NCI-H2196 treated with DMSO at 0.1 percent for 48 hours (cell line): ENCODE measurements around the gene KRTAP5-5.
"Not testable (repeated sequence)": the region's sequence is repeated elsewhere in the genome, so short reads cannot be mapped to it uniquely, and the experiment has no call there.

Experiments used
- DNase-seq: peaks from one replicate; lab custom pipeline; 2025; ENCODE audit not compliant: unreplicated experiment; lab: John Stamatoyannopoulos, UW

The KRTAP5-5 gene, protein sequence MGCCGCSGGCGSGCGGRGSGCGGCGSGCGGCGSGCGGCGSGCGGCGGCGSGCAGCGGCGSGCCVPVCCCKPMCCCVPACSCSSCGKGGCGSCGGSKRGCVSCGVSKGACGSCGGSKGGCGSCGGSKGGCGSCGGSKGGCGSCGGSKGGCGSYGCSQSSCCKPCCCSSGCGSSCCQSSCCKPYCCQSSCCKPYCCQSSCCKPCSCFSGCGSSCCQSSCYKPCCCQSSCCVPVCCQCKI

DNA sequence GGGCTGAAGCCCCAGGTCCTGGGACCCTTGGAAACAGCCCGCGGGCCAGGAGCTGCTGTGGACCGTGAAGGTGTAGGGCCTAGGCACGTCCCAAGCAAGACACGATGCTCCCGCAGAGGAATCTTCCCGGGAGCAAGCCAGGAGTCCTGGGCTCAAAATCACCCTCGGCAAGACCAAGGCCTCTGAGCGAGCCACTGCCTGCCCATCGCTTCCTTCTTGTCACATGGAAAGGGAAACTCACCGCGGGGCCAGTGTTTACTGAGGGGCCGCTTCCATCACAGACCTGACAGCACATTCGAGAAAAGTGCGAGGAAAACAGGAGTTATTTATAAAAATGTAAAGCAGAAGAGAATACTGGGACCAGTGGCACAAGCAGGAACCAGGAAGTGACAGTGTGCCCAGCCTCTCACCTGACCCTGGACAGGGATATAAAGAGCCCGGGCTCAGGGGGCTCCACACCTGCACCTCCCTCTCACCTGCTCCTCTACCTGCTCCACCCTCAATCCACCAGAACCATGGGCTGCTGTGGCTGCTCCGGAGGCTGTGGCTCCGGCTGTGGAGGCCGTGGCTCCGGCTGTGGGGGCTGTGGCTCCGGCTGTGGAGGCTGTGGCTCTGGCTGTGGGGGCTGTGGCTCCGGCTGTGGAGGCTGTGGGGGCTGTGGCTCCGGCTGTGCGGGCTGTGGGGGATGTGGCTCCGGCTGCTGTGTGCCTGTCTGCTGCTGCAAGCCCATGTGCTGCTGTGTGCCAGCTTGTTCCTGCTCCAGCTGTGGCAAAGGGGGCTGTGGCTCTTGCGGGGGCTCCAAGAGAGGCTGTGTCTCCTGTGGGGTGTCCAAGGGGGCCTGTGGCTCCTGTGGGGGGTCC is at the start of gene KRTAP5-5:
Gene KRTAP5-5, plus strand, starts transcription at position 450 of the 860 bp plus-strand sequence. Its CDS starts 66 bp downstream, at position 516.
- DNase-seq: no peak

DNA sequence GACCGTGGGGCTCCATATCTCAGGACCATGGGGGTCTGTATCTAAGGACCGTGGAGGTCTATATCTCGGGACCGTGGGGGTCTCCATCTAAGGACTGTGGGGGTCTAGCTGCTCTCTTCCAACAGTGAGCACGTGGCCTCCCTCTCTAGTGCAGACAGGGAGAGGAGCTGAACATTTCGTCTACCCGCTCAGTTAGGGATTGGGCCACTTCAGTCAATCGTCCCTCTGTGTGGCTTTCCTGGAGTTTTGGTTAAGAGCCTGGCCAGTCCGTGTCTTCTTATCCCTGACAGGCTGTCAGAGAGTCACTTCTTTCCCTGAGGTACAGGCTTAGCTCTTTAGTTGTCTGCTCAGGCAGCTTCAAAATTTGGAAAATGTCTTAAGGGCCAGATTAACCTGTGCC is 47.6 kb upstream of the KRTAP5-5 start:
- DNase-seq: no peak

DNA sequence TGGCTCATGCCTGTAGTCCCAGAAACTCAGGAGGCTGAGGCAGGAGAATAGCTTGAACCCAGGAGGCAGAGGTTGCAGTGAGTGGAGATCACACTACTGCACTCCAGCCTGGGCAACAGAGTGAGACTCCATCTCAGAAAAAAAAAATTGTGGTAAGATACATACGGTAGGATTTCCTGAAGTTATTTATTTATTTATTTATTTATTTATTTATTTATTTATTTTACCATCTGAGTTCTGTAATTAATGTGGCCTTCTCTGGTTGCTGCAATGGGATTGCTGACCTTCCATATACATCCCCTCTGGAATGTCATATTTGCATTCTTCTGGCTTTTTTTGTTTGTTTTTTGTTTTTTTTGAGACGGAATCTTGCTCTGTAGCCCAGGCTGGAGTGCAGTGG is 46.7 kb upstream of the KRTAP5-5 start:
- not testable (repeated sequence) for DNase-seq

DNA sequence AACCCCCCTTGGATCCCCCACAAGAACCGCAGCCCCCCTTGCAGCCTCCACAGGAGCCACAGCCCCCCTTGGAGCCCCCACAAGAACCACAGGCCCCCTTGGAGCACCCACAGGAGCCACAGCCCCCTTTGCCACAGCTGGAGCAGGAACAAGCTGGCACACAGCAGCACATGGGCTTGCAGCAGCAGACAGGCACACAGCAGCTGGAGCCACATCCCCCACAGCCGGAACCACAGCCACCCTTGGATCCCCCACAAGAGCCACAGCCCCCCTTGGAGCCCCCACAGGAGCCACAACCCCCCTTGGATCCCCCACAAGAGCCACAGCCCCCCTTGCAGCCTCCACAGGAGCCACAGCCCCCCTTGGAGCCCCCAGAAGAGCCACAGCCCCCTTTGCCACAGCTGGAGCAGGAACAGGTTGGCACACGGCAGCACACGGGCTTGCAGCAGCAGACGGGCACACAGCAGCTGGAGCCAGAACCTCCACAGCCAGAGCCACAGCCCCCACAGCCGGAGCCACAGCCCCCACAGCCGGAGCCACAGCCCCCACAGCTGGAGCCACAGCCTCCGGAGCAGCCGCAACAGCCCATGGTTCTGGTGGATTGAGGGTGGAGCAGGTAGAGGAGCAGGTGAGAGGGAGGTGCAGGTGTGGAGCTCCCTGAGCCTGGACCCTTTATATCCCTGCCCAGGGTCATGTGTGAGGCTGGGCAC is 44.8 kb upstream of the KRTAP5-5 start, which contains the start of gene KRTAP5-1:
Gene KRTAP5-1, minus strand, starts transcription at position 623 of the 710 bp plus-strand sequence. Its CDS starts 34 bp downstream, at position 589.
- not testable (repeated sequence) for DNase-seq

DNA sequence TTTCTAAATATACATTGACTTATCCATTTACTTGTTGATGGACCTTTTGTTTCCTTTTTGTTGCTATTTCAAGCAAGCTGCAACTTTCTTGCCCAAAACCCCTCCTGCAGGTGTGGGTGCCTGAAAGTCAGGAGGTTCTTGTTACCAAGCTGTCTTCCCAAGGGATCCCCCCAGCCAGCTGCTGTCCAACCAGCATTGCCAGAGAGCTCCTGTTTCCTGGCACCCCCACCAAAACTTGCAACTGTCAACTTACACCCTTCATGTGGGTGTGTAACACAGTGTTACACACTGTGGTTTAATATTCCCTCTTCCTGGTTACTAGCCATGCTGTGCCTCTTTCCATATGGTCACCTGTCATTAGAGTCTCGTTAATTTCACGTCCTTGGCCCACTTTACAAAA is 42.9 kb upstream of the KRTAP5-5 start:
- no peak for DNase-seq

DNA sequence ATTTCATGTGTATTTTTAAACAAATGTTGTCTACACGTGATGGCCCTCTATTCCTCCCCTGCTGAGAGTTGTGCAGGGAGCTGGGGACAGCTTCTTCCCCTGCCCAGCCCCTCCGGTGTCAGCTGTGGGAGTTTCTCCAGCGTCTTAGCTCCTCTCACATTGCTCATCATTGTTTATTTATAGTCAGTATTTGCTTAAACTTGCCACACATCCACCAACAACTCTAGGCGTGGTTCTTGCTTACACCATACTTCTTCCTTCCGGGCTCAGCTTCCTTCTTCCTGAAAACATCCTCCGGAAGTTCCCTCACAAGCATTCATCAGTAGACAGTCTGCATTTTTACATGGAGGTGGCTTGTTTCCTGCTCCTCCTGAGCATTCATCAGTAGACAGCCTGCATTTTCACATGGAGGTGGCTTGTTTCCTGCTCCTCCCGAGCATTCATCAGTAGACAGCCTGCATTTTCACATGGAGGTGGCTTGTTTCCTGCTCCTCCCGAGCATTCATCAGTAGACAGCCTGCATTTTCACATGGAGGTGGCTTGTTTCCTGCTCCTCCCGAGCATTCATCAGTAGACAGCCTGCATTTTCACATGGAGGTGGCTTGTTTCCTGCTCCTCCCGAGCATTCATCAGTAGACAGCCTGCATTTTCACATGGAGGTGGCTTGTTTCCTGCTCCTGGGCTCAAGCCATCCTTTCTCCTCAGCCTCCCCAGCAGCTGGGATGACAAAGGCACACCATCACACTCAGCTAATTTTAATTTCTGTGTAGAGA is 40.2 kb upstream of the KRTAP5-5 start:
- DNase-seq: not testable (repeated sequence)

DNA sequence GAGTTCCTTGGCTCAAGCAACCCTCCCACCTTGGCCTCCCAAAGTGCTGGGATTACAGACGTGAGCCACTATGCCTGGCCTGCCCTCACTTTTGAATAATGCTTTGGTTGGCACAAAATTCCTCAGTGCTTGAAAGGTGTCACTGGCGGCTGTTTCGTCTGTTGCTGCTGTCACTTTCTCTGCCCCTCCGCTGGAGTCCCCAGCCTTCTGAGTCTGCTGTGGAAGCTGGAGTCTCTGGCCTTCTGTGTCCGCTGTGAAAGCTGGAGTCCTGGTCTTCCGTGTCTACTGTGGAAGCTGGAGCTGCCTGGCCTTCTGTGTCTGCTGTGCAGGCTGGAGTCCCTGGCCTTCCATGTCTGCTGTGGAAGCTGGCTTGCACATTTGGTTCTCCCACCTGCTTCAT is 39.6 kb upstream of the KRTAP5-5 start:
- no peak for DNase-seq

DNA sequence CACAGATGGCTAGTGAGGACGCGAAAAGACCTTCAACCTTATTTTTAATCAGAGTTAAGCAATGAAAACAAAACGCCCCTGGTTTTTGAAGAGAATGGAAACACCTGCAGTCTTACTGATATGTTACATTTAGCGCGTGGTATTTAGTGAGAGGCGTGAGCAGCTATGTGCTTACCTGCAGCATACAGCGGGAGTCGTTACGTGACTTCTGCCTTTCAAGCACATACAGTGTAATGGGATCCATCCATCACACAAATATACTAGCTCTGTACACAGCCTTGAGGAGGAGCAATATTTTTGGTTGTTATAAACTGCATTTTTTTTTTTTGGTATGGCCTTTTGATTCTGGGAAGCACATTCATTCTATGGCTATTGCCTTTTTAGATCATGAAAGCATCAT is 36.9 kb upstream of the KRTAP5-5 start:
- DNase-seq: no peak

DNA sequence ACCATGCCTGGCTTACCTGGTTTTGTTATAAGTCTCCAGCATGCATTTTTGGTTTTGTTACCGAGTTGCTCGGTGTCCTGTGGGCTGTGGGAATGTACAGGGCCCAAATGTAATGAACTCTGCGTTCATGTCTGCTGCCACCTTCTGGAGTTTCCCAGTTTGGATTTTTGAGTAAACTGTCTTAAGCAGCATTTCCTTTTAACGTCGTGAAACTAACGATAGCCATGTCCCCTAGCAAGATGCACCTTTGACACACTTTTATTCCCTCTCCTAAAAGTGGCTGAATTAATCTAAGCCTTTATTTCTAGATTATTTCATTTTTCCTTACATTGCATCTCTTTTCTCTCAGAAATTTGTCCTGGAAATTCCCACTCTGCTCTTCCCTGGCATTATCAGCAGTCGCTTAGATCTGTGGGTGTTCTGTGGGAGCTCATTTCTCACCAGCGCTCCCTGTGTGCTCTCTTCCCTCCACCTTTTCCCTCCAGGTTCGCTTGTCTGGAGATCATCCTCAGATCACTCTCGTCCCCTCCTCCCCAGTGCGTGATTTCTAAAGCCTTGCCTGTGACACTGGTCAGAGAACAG is 33.5 kb upstream of the KRTAP5-5 start:
- not testable (repeated sequence) for DNase-seq

DNA sequence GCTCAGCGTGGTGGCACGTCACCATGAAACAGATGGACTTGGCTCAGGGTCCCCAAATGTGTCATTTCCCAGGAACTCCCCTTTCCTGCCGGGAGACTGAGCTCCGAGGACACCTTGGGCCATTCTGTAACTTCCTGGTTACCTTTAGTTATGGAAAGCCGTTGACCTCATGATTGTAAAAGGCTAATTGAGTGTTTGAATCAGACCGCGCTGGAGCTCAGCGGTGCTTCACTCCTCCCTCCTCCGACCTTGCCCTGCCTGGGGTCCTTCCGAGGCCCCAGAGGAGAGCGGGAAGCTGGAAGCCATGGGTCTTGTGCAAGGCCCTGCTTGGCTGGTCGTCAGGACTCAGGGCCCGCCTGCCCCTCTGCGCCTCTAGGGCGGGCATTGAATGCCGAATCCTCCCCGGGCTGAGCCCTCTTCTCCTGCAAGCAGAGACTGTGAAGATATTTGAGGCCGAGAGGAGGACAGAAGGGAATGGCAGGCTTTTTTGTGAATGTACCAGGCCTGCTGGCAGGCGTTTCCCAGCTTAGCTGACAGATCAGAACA is 32.9 kb upstream of the KRTAP5-5 start:
- not testable (repeated sequence) for DNase-seq

DNA sequence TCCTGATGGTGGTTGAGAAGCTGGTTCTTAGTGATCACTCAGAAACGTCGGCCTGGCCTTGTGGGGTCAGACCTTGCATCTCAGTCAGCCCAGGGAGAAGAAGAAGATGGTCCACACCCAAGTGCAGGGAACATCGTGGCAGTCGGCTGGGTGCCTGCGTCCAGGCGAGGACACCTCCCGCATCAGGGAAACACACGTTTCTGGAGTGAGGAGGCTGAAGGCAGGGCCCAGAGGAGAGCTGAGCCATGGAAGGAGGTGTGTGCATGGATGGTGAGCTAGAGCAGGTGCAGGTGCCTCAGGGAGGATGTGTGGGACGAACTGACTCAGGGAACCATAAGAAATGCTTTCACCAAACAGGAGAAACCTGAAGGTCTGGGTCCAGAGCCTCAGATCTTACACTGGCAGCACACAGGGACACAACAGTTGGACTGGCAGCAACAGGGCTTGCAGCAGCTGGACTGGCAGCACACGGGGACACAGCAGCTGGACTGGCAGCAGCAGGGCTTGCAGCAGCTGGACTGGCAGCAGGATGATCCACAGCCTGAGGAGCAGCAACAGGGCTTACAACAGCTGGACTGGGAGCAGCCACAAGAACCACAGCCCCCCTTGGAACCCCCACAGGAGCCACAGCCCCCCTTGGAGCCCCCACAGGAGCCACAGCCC is 32.1 kb upstream of the KRTAP5-5 start:
- no peak for DNase-seq

DNA sequence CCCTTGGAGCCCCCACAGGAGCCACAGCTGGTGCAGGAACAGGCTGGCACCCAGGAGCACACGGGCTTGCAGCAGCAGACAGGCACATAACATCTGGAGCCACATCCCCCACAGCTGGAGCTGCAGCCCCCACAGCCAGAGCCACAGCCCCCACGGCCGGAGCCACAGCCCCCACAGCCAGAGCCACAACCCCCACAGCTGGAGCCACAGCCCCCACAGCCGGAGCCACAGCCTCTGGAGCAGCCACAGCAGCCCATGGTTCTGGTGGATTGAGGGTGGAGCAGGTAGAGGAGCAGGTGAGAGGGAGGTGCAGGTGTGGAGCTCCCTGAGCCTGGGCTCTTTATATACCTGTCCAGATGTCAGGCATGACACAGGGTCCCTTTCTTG is 31.6 kb upstream of the KRTAP5-5 start, which contains the start of gene KRTAP5-2:
Gene KRTAP5-2, minus strand, starts transcription at position 301 of the 387 bp plus-strand sequence. Its CDS starts 44 bp downstream, at position 257.
- DNase-seq: no peak

DNA sequence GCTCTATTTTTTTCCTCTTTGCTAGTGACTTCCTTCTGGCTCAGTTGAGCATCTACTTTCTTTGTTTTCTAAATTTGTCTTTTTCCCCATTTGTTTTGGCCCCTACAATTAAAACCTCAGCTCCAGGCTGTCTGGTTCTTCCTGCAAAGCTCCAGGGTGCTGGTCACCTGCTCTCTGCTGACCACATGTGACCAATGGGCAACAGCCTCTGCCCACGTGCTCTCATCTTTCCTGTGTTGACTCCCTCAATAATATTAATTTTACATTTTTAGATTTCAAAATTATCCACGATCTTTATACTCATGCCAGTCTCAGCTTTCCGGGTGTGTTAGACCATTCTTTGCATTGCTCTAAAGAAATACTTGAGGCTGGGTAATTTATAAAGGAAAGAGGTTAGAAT is 31.2 kb upstream of the KRTAP5-5 start:
- DNase-seq: not testable (repeated sequence)

DNA sequence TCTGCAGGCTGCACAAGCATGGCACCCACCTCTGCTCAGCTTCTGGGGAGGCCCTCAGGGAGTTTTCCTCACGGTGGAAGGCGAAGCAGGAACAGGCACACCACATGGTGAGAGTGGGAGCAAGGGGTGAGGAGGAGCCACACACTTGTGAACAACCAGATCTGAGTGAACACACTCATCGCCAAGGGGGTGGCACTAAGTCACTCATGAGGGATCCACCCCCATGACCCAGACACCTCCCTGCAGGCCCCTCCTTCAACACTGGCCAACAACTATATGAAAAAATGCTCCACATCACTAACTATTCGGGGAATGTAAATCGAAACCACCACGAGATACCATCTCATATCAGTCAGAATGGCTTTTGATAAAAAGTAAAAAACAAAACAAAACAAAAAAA is 30.8 kb upstream of the KRTAP5-5 start:
- DNase-seq: no peak

DNA sequence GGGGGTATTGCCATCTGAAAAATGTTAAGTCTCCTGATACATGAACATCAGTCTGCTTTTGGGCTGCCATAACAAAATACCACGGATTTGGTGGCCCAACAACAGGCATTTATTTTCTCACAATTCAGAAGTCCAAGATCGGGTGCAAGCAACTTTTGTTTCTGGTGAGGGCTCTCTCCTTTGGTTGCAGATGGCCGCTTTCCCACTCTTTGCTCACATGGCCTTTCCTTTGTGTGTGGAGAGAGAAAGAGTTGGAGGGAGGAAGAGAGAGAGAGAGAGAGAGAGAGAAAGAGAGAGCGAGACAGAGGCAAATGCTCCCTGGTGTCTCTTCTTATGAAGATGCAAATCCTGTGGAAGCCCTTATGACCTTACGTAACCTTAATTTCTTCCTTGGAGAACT is 28.9 kb upstream of the KRTAP5-5 start:
- DNase-seq: no peak

DNA sequence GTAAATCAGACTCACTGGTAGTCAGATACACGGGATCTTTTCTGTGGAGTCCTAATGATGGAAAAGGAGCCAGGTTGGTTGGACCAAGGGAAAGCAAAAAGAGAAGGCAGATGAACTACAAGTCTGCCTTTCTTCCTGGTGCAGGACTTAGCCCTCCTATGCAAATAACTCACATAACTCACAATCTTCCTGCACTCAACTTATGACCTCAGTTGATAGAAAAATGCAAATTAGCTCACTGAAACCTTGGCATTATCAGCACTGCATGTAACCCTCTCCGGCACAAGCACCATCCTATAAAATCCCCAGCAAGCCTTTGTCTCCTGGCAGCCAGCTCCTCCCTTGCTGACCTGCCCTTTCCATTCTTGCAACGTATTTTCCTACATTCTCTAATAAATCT is 27.9 kb upstream of the KRTAP5-5 start:
- DNase-seq: not testable (repeated sequence)

DNA sequence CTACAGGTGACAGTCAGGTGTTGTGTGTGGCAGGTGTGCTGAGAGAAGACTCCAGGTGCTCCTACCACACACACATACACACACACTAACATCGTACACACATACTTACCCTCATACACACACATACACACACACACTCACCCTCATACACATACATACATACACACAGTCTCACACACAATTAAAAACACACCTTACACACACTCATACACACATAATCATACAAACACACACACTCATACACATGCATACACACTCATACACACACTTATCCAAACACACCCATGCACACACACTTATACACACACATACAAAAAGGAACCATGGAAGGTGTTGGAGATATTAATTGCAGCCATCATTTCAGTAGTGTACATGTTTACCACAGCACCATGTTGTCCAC is 25.9 kb upstream of the KRTAP5-5 start:
- DNase-seq: no peak

DNA sequence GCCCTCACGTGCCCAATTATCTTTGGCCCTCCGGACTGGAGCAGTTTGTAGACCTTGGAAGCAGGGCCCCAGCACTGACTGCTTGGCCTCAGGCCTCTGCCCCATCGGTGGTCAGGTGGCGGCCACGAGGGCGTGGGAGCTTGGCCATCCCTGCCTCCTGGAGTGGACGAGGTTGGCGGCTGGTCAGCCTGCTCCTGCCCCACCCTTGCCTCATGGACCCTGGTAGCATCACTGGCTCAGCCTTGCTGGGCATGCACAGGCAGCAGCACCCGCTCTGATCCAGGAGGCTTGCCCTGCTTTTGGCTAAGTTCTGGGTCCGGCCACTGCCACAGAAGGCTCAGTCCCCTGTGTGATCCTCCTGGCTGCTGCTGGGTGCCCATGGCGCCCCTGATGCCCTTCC is 25.4 kb upstream of the KRTAP5-5 start:
- DNase-seq: no peak

DNA sequence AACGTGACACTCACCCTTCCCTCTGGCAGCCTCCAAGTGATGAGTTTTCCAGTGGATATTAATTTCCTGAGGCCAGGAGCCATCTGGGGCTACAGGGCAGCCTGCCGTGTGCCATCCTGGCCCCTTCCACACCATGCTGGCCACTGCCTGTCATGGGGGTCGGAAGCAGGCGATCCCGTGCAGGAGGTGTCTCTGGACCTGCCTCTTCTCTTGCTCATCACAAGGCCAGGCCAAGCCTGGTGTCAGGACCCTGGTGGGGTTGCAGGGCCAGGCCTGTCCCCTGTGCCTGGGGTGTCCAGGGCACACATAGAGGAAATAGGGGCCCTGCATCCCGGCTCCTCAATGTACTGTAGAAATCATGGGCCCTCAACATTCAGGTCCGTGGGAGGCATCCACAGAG is 24.9 kb upstream of the KRTAP5-5 start:
- DNase-seq: no peak

DNA sequence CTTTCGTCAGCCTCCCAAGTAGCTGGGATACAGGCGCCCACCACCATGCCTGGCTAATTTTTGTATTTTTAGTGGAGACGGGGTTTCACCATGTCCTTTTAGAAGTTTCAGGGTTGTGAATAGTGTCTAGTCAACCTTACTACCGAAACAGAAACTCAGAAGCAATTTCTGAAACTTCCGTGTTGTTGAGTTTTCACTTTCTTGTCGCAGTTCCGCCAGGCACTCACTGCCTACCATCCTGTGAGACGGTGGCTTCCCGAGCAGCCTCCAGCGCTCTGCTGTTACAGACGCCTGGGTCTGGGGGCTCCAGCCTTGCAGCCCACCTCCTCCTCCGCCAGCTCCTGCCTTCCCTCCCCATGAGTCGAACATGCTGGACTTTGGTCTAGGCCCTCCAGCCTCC is 23.7 kb upstream of the KRTAP5-5 start:
- DNase-seq: not testable (repeated sequence)
